NB4 (cell line): ENCODE measurements around the gene MYO1E.
A peak's percentile ranks its signal among the peaks of the same experiment; 100 is the strongest.

Experiments used
- POLR2A ChIP-seq: IDR thresholded peaks from 2 replicates; pipeline ENCODE4 v1.6.1; 2011; ENCODE audit warnings: mild to moderate bottlenecking; ENCODE audit not compliant: insufficient read length; ENCODE audit errors: extremely low read depth
- TF ChIP-seq, protein P1 (sequence below): IDR thresholded peaks from one replicate; pipeline ENCODE4 v1.5.1; 2012; ENCODE audit warnings: low read depth, low read length

DNA sequence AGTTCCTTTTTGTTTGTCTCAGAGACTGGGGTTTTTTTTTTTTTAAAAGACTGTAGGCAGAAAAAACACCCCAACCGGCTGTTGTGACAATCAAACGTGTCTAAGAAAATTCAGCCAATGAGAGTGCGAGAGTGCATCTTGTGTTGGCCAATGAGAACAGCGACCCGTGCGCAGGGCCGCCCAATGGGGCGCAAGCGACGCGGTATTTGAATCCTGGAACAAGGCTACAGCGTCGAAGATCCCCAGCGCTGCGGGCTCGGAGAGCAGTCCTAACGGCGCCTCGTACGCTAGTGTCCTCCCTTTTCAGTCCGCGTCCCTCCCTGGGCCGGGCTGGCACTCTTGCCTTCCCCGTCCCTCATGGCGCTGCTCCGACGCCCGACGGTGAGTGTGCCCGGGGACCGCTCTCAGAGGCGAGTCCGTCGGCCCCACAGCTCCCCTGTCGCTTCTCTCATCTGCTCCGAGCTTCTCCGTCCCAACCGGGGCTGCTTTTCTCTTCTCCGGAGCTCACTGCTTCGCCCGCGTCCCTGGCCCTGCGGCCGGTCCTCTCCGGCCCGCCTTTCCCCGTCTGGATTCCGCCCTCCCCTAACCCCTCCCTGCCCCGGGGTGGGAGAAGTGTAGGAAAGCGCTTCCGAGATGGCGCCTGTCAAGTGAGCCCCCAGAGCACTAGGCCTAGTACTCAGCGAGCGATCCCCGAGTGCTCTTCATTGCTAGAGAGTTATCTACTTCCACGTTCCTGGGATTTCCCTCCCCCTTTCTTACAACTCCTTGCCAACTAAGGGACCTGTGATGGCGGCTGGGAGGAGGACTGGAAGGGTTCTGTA lies 267.5 kb downstream of the MYO1E start, which contains the start of gene CCNB2:
- TF ChIP-seq POLR2A, result peak; percentile 85
- TF ChIP-seq, protein P1, sequence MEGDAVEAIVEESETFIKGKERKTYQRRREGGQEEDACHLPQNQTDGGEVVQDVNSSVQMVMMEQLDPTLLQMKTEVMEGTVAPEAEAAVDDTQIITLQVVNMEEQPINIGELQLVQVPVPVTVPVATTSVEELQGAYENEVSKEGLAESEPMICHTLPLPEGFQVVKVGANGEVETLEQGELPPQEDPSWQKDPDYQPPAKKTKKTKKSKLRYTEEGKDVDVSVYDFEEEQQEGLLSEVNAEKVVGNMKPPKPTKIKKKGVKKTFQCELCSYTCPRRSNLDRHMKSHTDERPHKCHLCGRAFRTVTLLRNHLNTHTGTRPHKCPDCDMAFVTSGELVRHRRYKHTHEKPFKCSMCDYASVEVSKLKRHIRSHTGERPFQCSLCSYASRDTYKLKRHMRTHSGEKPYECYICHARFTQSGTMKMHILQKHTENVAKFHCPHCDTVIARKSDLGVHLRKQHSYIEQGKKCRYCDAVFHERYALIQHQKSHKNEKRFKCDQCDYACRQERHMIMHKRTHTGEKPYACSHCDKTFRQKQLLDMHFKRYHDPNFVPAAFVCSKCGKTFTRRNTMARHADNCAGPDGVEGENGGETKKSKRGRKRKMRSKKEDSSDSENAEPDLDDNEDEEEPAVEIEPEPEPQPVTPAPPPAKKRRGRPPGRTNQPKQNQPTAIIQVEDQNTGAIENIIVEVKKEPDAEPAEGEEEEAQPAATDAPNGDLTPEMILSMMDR, result no peak
